GM21447 (cell line): ENCODE results near the gene SLC2A9.
A peak's percentile ranks its signal among the peaks of the same experiment; 100 is the strongest.

Source experiments
- ATAC-seq: cut with Tn5 transposase; IDR thresholded peaks from one replicate; pipeline ENCODE4 v1.9.1; 2021; ENCODE audit not compliant: unreplicated experiment

The SLC2A9 gene

DNA sequence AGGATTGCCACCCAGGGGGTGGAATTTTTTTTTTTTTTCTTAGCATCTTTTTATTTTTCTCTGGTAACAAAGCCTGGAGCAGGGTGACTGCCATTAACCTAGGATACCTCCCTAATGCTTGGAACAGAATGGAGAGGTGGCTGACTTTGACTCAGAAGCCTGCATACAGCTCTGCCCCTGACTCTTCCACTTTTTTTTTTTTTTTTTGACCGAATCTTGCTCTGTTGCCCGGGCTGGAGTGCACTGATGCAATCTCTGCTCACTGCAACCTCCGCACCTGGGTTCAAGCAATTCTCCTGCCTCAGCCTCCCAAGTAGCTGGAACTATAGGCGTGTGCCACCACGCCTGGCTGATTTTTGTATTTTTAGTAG lies 341 bp upstream of the SLC2A9 start:
- ATAC-seq: no peak

DNA sequence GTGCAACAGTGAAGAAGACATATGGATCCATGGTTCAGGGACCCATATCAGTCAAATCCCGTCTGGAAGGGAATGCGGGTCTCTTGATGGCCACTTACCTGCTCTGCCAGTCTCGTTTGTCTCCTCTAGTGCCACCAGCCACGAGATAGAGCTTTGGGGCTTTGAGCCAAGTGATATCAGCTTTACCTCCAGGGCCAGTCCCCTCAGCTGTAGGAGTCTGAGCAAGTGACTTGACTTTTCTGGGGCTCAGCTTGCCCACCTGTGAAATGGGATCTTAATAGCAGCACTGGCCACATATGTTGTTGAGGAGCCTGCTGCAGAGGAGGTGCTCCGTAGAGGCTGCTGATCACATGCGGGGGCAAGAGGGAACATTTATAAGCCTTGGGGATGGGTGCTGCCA lies 1.2 kb downstream of the SLC2A9 start:
- ATAC-seq: no peak

DNA sequence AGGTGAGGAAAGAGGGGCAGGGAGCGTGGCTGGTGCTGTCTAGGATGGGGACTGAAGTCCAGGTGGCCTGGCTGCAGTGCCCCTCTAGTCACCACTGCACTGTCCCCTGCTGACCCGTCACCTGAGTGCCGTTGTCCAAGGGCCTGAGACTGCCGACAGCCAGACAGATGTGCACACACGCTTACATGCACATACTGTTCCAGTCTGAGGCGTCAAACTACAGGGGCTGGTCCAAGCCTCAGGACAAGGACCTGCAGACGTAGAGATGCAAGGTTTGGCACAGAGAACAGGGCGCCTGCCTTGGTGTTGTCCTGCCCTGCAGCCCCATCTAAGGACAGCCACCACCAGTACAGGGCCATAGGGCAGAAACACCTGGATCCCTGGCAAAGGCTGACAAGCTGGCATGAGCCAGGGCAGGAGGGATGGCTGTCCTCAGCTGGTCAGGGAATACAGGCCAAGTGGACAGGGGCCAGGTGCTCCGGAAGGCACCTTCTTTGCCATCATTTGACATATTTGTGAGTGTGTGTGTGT lies 1.7 kb downstream of the SLC2A9 start:
- ATAC-seq: no peak

DNA sequence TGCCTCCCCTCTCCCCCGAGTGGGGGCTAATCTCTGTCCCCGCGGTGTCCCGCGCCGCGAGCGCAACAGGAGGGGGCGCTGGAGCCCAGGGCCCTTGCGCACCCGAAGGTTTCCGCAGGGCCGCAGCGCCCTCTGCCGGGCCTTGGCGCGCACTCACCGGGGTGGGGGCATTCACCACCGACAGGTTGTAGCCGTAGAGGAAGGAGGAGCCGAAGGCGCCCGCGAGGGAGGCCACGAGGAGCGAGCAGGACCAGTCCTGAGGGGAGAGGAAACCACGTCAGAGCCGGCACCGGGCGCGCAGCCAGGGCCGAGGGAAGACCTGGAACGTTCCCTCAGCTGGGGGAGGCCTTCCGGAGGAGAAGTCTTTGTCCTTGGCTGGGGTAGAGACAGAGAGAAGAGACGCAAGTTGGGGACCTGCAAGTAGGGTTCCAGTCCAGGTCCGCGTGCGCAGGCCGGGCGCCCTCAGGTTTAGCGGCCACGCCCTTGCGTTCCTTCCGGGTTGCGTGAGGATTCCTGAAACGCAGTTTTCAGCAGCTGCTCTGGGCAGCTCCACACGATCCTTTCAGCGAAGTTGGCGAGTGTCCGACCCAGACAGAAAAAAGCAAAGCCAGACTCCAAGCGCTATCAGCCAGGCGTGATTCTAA lies 2.4 kb downstream of the SLC2A9 start:
- peak; percentile 97 for ATAC-seq

DNA sequence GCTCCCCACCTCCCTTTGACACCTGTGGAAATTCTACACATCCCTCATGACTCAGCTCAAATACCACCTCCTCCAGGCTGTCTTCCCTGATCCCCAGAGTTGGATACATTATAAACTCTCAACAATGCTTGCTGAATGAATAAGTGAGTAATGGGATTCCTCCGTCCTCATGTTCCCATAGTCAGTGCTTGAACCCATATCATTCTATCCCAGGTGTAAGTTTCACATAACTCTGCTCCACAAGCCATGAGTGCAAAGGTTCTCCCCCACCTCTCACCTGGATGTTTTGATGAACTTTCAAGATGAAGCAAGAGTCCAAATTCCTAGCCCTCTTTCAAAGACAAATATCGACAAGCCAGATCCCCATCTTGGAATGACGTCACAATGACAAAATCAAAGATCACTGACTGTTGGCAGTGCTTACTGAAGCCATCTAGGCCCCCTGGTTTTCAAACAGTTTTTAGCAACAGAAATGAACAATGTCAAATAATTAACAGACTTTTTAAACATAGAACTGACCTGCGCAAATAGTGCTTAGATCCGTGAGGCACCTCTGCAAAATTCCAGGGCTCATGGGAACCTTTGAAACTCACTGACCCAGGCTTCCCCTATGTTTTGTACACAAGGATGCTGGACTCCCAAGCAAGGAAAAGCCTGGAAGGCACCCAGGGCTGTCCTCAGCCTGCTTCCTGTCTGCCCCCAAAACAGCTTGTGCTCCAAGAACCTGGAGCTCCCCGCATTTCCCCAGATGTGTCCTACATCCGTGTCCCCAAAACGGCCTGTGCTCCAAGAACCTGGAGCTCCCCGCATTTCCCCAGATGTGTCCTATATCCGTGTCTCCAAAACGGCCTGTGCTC lies 4.0 kb downstream of the SLC2A9 start:
- no peak for ATAC-seq

DNA sequence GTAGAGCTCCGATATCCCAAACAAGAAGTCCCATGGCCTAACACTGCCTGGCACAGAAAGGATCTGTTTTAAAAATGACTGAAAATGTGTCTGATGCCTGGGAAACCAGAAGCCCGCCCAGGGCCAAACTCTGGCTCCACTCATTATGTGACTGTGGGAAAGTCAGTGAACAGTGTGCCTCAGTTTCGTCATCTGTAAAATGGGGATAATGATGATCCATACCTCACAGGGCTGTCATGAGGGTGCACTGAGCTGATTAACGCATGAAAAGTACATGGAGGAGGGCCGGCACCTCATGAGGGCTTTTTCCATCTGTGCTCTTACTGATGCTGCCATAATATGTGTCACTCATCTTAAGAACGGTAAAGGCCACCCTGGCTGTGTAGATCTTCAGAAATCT lies 5.1 kb downstream of the SLC2A9 start:
- no peak for ATAC-seq

DNA sequence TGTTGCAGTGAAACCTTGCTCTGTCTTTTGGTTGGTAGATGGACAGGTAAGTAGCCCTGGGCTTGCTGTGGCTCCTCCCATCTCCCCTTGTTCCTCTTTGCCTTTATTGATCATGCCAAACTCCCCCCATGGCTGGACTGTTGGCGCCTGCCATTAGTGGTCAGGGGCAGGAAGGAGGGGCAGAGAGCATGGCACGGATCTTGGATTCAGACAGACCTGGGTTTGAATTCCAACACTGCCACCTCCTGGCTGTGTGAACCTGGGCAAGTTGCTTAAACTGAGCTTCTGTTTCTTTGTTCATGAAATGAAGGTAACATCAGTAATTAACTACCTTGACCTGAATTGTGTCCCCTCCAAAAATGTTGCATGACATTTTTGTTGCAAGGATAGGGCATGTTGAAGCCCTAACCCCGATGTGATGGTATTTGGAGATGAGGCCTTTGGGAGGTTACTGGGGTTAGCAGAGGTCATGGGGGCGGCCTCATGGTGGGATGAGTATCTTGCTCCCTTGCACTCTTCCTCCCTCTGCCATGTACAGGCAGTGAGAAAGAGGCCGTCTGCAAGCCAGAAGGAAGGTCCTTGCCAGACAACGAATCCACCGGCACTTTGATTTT lies 6.0 kb downstream of the SLC2A9 start:
- no peak for ATAC-seq

DNA sequence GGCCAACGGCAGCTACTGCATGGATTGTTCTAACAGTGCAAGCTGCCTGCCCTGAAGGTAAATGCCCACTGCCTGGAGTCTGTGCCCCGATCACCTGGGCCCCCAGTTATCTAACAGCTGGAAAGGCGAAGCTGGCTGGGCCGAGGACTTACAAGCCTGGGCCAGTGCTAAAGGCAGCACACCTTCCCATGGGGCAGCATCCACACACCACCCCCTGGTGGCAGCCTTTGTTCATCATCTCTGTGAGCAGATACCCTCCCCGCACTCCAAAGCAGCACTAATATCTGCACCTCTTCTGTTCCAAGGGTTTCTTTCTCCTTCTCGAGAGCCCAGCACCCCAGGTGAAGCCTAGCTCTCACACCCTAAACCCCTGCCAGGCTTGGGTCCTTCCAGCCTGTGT lies 7.6 kb downstream of the SLC2A9 start:
- ATAC-seq: peak; percentile 50

DNA sequence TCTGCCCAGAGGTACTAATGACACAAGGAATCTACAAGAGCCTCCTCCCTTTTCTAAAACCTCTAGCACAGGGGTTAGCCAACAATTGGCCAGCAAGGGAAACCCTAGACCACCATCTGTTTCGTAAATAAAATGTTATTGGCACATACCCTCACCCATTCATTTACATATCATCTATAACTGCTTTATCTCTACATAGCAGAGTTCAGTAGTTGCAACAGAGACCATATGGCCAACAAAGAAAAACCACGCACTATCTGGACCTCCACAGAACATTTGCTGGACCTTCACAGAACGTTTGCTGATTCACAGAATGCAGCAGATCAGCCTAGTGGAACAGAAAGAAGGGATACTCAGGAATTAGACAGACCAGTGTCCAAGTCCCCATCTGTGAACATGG lies 9.4 kb downstream of the SLC2A9 start:
- ATAC-seq: no peak

DNA sequence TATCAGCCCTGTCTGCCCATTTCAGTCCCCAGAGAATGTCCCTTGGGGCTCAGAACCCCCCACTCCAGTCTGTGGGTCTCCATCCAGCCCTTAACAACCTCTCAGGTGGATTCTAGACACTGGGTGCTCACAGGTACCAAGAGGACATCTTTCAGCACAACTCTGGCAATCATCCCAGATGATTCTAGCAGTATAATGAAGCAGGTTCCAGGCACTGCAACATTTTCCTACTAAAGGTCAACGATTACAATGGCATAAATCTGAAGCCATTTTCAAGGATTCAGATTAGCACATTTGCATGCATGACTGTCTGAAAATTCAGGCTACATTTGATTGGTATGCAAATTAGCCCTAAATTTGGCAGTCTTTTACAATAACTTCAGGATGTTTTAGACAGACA lies 10.0 kb downstream of the SLC2A9 start:
- no peak for ATAC-seq

DNA sequence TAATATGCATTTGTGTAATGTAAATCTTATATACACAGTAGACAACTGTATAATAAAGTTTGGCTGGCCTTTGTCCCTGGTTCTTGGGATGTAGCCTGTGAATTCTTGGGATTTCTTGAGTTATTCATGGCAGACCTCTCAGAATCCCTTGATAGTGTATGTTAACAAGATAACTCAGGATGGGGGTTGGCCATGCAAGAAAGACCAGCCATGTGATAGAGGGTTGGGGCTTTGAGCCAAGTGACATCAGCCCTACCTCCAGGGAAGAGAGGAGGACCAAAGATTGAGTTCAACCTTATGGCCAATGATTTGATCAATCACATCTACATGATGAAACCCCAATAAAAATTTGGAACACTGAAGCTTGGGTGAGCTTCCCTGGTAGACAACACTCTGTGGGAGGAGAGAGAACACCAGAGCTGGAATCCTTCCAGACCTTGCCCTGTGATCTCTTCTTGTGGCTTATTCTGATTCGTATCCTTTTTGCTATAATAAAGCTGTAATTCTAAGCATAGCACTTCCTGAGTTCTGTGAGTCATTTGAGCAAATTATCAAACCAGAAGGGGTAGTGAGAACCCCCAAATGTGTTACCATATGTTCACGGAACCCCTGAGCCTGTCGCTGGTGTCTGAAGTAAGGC lies 11.3 kb downstream of the SLC2A9 start:
- no peak for ATAC-seq

DNA sequence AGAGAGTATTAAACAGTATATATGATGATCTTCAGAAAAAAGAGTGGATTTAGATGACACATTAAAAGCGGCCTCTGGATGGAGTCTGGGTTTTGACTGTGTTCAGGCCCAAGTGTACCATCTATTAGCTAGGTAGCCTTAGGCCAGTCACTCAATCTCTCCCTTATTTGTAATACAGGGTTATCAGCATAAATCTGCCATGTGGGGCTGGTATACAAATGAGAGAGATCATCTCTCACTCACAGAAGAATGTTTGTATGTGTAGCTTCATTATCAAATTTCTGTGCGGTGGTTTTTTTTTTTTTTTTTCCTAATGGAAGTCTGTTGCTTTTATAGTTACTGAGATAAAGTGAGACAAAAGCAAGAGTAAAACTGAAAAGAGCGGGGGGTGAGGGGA lies 12.7 kb downstream of the SLC2A9 start:
- ATAC-seq: no peak

DNA sequence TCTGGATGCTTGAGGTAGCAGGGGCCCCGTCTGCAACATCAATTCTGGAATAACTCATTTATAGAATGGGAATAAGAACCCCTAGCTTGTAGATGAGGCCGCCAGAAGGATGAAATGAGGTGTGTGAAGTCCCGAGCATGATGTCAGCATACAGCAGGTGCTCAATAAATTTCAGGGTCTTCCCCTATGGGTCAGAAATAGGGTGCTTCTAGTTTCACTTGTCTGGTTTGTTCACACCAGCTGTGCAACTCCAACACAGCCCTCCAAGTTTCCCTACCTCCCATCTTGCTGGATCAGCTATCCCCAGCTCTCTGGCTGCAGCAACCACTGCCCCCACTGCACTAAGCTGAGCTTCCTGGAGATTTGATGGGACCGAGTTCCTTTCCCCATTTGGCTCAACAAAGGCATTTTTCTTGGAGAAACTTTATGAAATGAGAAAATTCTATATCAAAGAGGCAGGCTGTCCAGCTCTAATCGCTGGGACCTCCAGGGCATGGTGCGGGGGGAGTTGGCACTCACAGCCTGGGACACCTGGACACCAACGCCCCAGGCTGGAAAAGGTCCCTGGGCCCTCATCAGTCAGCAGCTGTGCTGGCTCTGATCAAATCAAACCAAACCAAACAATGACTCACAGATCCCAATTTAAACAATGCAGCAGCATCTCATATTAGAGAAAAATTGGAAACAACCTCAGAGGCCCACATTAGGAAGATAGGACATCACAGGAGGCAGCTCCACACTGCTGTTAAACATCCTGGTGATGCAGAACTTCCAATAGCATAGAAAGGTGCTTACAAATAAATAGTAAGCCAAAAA lies 13.3 kb downstream of the SLC2A9 start:
- ATAC-seq: peak; percentile 44

DNA sequence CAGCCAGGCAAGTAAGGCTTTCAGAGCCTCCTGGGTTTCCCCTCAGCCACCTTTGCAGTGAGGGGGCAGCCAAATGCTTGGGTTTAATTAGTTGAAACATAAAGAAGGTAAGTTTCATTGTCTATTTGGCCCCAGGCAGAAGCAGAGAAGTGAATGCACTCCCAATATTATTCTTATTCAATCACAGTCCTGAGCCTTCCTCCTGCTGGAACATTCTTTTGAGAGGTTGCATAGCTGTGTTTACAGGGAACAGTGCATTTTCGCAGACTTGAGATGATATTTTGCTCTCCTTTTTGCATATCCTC lies 13.9 kb downstream of the SLC2A9 start:
- ATAC-seq: peak; percentile 44

DNA sequence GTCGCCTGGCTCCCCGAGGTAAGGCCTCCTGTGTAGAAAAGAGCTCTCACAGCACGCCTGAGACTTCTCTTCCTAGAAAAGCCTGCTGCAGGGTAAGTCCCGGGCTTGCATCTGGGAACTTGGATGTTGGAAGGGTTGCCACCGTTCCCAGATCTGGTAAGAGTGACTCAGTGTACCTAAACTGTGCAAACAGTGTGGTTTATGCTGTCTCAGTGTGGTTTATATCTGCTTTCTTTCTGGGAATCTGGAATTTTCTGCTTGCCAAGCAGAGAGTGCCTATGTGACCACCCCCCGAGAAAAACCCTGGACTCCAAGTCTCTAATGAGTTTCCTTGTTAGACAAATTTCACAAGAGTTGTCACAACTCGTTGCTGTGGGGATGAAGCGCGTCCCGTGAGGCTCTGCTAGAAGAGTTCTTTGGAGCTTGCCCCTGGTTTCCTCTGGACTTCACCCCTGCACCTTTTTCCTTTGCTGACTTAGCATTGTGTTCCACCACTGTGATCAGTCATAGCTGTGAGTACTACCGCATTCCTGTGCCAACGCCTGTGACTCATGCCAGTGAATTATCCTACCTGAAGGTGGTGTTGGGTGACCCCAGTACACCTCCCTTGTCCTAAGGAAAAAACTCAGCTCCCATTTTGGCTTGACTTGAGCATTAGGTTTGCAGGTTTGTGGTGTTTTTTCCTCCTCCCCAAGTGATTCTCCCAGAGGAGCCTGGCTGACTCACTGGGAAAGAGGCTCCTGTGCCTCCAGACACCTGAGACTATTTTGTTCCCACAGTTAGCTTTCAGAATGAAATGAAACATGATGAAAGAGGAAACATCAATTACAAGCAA lies 14.5 kb downstream of the SLC2A9 start:
- peak; percentile 21 for ATAC-seq

DNA sequence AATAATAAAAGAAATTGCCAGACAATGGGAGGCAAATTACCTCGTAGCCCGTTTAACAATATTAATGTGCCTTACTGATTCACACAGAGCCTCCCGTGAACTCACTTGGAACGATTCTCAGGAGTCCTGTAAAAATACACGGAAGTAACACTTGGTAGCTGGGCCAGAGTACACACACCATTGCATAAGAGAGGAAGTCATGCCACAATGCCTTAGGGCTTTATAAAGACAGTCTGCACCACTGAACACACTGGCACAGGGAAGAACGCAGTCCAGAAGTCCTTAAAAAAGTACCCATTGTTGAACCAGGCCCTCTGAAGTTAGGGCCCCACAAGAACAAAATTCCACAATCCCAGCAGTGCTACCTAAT lies 15.1 kb downstream of the SLC2A9 start:
- peak; percentile 40 for ATAC-seq

DNA sequence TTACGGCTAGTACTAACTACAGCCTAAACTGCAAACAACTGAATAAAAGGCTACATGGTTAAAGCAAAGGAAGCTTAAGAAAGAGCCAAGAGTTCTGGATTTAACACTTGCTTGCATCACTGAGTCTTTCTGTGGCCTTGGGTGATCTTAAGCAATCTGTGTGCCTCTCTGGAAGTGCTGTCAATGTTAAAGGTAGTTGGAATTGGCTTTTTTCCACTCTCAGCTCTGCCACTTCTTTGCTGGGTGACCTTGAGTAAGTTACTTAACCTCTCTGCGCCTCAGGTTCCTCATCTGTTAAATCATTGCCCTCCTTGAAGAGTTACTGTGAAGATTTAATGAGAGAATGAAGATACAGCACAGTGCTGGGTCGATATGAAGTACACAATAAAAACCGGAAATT lies 15.7 kb downstream of the SLC2A9 start:
- ATAC-seq: no peak

DNA sequence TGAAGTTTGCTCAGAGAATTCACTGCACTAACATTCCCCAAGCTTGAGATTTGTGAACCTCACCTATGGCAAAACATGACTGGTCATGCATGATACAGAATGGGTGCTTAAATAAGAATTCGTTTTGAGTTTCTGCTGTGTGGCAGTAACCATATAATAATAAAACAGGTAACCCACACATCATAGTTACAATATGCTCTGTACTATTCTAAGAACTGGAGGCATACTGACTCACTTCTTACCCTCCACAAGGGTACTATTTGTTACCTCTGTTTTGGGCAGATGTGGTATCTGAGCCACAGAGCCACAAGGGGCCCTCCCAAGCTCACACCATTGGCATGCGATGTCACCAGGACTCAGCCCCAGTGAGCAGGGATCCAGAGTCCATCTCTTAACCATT lies 17.6 kb downstream of the SLC2A9 start:
- ATAC-seq: peak; percentile 23

DNA sequence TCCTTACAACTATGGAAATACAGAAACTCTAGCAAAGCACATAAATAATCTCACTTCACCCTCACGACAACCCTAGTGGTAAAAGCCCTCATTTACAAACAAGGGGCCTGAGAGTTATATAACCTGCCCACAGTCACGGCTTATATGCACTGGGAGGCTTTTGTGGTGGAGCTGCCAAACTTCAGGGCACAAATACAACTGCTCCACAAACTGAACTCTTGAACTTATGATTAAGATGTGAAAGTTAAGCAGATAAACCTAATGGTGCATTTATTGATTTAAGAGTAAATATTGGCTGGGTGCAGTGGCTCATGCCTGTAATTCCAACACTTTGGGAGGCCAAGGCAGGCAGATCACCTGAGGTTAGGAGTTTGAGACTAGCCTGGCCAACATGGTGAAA lies 19.0 kb downstream of the SLC2A9 start:
- no peak for ATAC-seq

DNA sequence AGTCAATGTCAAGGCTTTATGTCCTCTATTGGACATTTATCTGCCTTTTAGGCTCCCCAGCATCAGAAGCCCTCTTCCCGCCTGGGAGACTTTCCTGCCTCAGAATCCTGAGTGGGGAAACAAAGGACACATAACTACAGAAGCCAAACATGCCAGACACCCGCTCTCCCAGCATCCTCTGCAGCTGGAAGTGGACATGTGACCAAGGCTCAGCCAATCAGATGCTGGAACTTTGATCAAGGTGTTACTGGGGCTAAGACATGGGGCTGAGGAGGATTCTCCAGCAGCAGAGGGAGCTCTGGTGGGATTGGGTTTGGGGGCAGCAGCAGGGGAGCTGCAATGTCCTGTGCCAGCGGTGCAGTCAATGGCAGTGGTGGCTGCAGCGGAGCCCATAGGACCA lies 19.5 kb downstream of the SLC2A9 start:
- ATAC-seq: no peak
